HG02623 (cell line): Measurements from ENCODE around the gene SRRM4.

Experiments
- ATAC-seq: cut with Tn5 transposase; IDR thresholded peaks from one replicate; pipeline ENCODE4 v1.9.1; 2021; ENCODE audit warnings: moderate library complexity; ENCODE audit not compliant: unreplicated experiment

SRRM4 gene

GRCh38 chr12:119195256-119195655 lies 213.9 kb downstream of the SRRM4 start:
- ATAC-seq, result no peak

GRCh38 chr12:119198440-119198839 lies 217.1 kb downstream of the SRRM4 start:
- ATAC-seq, result no peak

- ATAC-seq, result no peak
Observed at GRCh38 chr12:119200601-119201000, 219.3 kb downstream of the SRRM4 start.

GRCh38 chr12:119201789-119202543 lies 220.6 kb downstream of the SRRM4 start:
- ATAC-seq, result no peak

GRCh38 chr12:119202544-119202943 lies 221.2 kb downstream of the SRRM4 start:
- ATAC-seq, result no peak

- ATAC-seq, result no peak
Observed at GRCh38 chr12:119204131-119204530, 222.8 kb downstream of the SRRM4 start.

- no peak for ATAC-seq
Observed at GRCh38 chr12:119204671-119205285, 223.4 kb downstream of the SRRM4 start.

- no peak for ATAC-seq
Observed at GRCh38 chr12:119206348-119207062, 225.2 kb downstream of the SRRM4 start.

GRCh38 chr12:119207063-119207560 lies 225.8 kb downstream of the SRRM4 start:
- ATAC-seq, result no peak

GRCh38 chr12:119208626-119209061 lies 227.3 kb downstream of the SRRM4 start:
- no peak for ATAC-seq

- ATAC-seq, result no peak
Observed at GRCh38 chr12:119211884-119212283, 230.5 kb downstream of the SRRM4 start.
